Choroid plexus epithelial cell (primary cell): ENCODE results near the gene NTSR1.

Experiments used
- DNase-seq: peaks from one replicate; pipeline ENCODE4 v3.0.0-alpha.2; 2010; ENCODE audit warnings: low read depth
- H3K4me3 ChIP-seq: 2 replicates; pipeline ENCODE4 v1.5.1; 2011; ENCODE audit warnings: low read depth, mild to moderate bottlenecking, control low read depth, low read length, moderate library complexity
- CTCF ChIP-seq: conservative IDR thresholded peaks from 2 replicates; pipeline ENCODE4 v1.5.1; 2011; ENCODE audit warnings: low read depth, mild to moderate bottlenecking, control low read depth, inconsistent platforms, low read length, moderate library complexity

NTSR1 gene

DNA sequence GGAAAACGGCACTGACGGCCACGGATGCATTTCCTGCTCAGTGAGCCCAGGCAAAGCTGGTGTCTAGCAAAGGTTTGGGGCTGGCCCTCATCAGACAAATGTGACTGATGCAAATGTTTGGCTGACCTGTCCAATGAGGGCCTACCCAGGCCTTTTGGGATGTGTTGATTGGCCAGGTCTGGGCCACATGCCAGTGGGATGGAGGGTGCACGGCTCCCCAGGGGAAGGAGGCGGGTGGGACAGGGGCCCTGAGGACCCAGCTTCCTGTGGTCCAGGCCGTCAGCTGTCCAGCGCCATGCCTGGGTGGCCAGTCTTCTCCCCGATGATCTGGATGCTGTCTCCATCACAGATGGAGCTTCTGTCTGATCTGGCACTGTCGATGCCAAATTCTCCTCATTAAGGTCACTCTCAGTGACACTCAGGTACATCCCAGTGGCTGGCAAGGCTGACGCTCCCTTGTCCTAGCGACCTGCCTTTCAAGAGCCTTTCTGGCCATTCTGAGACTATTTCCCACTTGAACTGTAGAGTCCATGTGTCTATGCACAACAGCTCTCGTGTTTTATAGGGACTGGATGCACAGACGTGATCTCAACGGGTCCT is 43.0 kb downstream of the NTSR1 start:
- DNase-seq, result no peak
- H3K4me3 ChIP-seq, result no peak overlapping the region
- no peak for TF ChIP-seq CTCF

- DNase-seq, result no peak
- no peak overlapping the region for H3K4me3 ChIP-seq
- no peak for TF ChIP-seq CTCF
Observed at GRCh38 chr20:62752181-62752670, 43.6 kb downstream of the NTSR1 start.

GRCh38 chr20:62752671-62753501 is 44.2 kb downstream of the NTSR1 start:
- no peak overlapping the region for H3K4me3 ChIP-seq
- DNase-seq, result peak; percentile 16
- no peak for TF ChIP-seq CTCF

DNA sequence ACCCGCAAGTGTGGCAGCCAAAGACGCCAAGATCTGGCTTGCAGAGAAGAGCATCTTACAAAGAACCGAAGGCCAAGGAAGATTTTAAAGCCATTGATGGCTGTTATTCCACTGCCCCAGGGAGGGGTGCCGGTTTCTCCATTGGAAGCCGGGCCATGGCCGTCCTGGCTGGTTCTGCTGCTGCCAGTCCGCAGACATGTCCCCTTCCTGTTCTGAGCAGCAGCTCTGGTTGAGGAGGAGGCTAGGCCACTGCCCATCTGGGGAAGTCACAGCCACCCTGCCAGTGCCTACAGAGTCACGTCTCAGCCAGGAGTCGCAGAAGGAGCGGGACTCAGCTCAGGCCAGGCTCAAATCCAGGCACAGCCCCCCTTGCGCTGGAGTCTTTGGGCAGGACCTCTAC is 45.0 kb downstream of the NTSR1 start:
- H3K4me3 ChIP-seq, result no peak overlapping the region
- no peak for DNase-seq
- no peak for TF ChIP-seq CTCF

- no peak for TF ChIP-seq CTCF
- H3K4me3 ChIP-seq, result no peak overlapping the region
- DNase-seq, result no peak
Observed at GRCh38 chr20:62754122-62754990, 45.7 kb downstream of the NTSR1 start.

- no peak for DNase-seq
- no peak overlapping the region for H3K4me3 ChIP-seq
Observed at GRCh38 chr20:62754991-62755356, 46.3 kb downstream of the NTSR1 start.

More at GRCh38 chr20:62754991-62755356, 46.3 kb downstream of the NTSR1 start:
- TF ChIP-seq CTCF, result no peak
